Activated T-cell treated with anti-CD3 and anti-CD28 coated beads for 48 hours (primary cell): ENCODE results near the gene FGD3.

Experiments
- DNase-seq: peaks from one replicate; pipeline ENCODE4 v3.0.0-alpha.2; 2020; ENCODE audit warnings: low read depth

Gene FGD3

DNA sequence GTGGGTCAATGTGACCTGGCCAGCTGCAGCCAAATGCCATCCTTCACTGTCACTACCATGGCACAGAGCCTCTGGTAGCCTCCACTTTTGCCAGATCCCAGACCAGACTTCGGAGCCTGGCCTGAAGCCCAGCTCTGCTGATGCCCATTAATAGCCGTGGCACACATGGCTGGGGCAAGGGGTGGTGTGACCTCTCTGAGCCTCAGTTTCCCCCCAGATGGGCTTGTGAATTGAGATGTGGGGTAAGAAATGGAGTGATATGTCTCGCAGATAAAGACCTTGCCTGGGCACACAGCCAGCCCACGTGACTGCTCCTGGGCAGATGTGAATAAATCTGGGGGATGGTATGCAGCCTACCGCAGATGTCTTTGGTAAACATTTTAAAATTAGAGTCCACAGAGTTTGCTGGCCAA is 125.1 kb downstream of the FGD3 start:
- DNase-seq, result no peak

DNA sequence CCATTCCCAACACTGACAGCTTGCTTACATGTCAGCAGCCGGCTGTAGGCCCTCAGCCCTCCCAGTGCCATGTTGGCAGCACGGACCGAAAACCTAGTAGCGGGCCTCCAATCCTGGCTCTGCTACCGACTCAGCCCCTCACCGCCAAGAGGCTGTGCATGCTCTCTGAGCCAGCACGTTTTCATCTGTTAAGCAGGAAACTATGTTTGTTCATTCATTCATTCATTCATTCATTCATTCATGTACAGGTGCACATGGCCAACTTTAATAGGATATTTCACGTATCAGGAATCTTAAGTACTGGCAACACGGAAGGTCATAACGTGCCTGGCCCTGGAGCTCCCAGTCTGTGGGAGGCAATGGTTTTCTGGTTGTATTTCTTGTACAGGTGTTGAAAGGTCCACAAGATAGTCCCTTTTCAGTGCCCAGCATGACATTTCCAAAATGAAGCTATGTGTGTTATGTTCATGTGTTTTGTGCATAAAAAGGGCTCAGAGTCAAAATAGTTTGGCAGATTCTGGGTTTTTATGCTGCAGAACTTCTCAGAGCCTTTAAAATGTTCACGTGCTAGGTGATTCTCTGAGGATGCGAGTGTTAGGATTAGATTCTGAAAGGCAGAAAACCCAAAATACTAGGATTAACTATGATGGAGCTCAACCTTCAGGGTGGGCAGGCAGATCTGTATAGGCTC is 128.9 kb downstream of the FGD3 start:
- DNase-seq, result no peak

DNA sequence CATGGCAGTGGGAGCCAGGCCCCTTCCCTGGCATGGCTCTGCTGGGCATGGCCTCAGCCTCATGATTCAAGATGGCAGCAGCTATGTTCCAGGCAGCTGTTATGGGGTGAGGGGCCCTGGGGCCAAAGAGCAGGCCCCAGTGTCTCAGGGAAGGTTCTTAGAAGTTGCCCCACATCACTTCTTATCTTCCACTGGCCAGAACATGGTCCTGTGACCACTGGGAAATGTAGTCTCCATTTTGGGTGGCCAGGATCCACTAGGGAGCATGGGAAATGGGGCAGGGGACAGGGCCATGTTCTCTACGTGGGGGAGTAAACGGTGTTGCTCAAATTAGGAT is 129.4 kb downstream of the FGD3 start:
- DNase-seq, result no peak

DNA sequence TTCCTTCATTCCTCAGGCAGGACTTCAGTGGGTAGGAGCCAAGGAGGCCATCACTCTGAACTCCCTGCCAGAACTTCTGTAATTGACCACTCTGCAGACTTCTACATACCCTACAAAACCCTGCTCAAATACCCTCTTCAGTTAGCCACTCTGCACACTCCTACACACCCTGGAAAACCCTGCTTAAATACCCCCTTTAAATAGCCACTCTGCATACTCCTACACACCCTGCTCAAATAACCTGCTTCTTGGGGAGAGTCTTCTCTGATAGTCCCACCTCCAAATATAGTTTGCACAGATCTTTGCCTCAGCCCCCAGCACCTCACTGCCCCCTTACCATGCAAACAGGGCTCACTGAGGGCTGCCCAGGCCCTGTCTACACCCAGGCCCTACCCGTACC is 130.0 kb downstream of the FGD3 start:
- no peak for DNase-seq

DNA sequence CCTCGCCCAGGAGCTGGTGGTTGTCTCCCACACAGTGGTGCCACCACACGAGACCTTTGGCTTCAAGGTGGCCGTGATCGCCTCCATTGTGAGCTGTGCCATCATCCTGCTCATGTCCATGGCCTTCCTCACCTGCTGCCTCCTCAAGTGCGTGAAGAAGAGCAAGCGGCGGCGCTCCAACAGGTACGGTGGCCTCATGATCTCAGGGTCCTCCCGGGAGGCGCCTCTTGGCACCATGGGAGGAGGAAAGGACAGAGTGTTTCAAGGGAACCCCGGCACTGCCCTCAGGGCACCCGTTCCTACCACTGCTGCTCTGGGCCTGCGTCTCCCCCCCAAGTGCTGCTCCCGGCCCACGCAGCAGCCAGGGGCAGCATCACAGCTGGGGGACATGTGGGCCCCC is 130.5 kb downstream of the FGD3 start:
- DNase-seq, result no peak

DNA sequence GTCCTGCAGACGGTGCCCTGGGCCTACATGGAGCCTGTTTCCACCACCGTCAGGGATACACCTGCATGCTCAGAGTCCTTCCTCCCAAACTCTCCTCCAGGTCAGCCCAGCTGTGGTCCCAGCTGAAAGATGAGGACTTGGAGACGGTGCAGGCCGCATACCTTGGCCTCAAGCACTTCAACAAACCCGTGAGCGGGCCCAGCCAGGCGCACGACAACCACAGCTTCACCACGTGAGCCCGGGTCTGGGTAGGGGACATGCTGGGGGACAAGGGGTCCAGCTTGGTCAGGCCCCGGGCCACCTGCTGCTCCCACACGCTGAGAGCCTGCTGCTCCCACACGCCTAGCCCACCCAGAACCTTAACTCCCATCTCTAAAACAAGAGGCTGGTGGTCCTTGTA is 132.0 kb downstream of the FGD3 start:
- DNase-seq, result no peak

DNA sequence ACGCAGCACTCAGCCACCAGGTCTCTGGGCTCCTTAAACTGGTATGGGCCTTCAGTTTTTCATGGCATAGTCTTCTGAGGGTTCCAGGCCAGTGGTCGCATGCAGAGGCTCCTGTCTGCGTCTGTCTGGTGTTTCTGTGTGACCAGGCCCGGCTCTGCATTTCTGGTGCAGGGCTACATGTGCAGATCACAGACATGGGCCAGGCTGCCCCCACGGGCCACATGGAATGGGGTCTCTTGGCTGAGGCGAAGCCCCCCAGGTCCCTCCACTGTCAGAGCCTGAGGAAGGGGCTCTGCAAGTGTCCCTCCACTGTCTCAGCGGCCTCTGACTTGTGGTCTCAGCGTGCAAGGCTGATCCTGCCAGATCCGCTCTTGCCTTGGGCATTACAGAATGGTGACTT is 133.1 kb downstream of the FGD3 start:
- no peak for DNase-seq

DNA sequence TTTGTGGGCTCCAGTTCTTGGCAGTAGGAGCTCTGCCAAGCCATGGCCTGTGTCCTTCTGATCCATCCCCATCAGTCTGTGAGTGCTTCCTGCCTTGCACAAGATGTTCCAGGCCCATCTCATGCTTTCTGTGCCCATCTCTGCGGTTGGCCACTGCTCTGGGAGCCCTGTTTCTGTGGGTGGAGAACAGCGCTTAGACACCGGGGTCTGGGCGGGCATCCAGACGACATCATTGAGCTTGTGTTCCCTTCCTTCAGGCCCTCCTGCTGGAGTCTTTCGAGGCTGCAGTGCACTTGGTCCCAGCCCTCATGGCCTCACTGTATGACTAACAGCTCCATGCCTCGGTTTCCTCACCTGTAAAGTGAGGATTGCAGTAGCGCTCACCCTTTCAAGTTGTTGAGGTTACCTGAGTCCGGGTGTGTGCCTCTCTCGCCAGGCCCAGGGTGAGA is 133.8 kb downstream of the FGD3 start:
- no peak for DNase-seq

DNA sequence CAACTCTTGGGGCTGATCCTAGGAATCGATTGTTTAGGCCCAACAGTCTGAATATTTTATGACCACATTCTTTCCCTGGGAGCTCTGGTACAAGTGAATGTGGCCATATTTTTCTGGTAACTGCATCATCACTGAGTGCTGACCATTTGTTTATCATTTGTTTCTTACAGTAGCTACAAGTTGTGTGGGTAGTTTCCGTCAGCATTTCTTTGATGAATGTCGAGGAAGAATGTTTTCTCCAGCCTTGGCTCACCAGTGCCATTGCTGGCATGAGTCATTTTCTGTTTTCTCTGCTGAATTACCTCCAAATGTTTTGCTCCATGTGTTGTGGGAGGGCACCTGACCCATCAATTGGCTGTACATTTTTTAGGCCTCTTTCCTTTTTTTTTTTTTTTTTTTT is 134.6 kb downstream of the FGD3 start:
- DNase-seq, result no peak

DNA sequence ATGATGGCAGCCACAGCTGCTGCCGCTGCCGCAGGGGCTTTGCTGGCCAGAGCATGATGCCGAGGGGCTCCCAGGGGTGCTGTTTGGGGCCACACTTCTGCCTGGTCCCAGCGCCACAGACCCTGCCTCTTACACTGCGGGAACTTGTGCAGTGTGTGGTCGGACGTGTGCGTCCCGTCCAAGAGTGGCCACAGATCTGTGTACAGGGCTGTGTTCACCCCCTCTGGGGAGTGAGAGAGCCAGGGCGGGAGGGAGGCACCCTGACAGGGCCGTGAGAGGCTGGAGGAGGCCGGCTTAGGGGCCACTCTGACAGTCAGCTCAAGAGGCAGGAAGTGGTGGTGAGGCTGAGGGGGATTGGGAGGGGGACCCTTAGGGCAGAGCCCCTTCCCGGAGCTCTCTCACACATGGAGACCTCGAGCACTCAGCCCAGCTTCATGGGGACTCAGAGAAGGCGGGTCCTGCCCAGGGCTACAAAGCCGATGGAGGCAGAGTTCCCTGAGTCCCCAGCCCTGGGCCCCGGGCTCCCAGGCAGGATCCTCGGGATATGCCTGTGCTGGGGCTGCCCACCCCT is 135.6 kb downstream of the FGD3 start:
- DNase-seq, result no peak

DNA sequence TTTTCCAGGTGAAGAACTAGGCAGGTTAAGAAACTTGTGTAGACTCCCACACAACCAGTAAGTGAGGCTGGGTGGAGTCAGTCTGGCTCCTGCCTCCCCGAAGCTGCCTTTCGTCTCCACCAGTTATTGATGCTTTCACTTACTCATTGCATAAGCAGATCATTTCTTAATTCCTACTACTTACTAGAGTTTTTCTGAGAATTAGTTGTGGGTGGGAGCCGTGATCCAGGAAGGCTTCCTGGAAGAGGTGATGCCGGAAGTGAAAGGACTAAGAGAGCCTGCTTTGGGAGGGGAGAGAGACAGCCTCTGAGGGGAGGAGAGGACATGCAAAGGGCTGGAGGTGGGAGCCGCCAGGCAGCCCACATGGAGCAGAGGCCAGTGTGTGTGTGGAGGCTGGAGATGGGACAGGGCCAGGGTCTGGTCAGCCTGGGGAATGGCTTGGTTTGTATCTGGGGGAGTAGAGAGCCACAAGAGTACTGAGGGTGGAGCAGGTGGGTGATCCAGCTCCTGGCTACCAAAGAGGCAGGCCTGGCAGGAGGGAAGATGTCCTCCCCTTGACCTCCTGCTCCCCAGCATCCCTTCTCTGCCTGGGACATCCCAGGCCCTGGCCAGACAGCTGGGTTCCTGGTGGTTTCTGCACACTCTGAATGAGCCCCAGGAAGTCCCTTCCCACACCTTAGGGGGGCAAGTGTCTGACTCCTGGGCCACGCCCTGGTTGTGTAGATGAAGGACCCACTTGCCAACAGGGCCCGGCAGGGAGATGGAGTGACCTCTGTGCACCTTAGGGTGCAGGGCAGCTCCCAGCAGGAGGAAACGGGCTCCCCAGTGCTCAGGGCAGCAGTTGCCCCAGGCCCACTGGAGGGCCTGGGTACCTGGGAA is 136.5 kb downstream of the FGD3 start:
- DNase-seq, result no peak

DNA sequence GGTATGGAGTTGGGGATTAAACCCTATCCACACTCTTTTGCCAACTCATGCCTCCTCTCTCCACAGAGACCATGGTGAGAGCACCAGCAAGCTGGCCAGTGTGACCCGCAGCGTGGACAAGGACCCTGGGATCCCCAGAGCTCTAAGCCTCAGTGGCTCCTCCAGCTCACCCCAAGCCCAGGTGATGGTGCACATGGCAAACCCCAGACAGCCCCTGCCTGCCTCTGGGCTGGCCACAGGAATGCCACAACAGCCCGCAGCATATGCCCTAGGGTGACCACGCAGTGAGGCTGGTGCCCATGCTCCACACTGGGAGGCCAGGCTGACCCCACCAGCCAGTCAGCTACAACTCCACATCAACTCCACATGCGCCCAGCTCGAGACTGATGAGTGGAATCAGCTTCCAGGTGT is 137.2 kb downstream of the FGD3 start:
- DNase-seq, result no peak

DNA sequence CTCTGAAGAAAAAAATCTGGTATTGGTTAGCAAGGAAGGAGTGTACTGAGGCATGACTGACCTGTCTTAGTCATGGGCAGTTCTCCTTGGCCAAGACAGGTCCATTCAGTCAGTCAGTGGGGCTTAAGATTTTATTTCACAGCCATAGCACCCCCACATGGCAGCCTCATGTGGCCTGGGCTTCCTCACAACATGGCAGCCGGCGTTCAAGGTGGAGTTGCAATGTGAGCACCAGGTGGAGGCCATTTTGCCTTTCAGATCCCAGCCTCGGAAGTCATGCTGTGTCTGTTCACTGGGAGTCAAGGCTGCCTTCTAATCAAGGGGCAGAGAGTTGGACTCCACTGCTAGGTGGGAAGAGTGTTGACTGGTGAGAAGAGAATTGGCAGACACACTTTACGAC is 138.4 kb downstream of the FGD3 start:
- no peak for DNase-seq
